H9 (cell line): ENCODE data around the gene TPM3. TPM values are rescaled to one million over a fixed set of nuclear protein-coding genes. Genes with fewer than 3 reads are reported as not detected.

ENCODE experiments used
- DNase-seq: peaks from one replicate; pipeline ENCODE4 v3.0.0-alpha.2; 2017
- H2AFZ ChIP-seq: one replicate; pipeline ENCODE4 v1.6.1; 2013; ENCODE audit warnings: mild to moderate bottlenecking, low read length, control low read depth, moderate library complexity
- H2AK5ac ChIP-seq: 2 replicates; pipeline ENCODE4 v1.6.1; 2013; ENCODE audit warnings: low read length, control low read depth, mixed read lengths; ENCODE audit not compliant: insufficient read length
- H2BK120ac ChIP-seq: one replicate; pipeline ENCODE4 v1.6.1; 2013; ENCODE audit warnings: low read depth, mild to moderate bottlenecking, low read length, control low read depth, inconsistent platforms; ENCODE audit not compliant: poor library complexity, severe bottlenecking
- H2BK12ac ChIP-seq: 2 replicates; pipeline ENCODE4 v1.6.1; 2013; ENCODE audit warnings: low read length, control low read depth, mixed read lengths, low read depth; ENCODE audit not compliant: insufficient read length
- H2BK15ac ChIP-seq: 2 replicates; pipeline ENCODE4 v1.6.1; 2013; ENCODE audit warnings: low read depth, low read length, control low read depth
- H2BK20ac ChIP-seq: one replicate; pipeline ENCODE4 v1.6.1; 2013; ENCODE audit warnings: low read depth, mild to moderate bottlenecking, low read length, control low read depth, inconsistent platforms; ENCODE audit not compliant: poor library complexity, severe bottlenecking
- H2BK5ac ChIP-seq: 2 replicates; pipeline ENCODE4 v1.6.1; 2013; ENCODE audit warnings: low read length, control low read depth, mixed read lengths; ENCODE audit not compliant: insufficient read length
- H3K14ac ChIP-seq: 2 replicates; pipeline ENCODE4 v1.6.1; 2013; ENCODE audit warnings: low read length, control low read depth; ENCODE audit not compliant: insufficient read depth
- H3K18ac ChIP-seq: 2 replicates; pipeline ENCODE4 v1.6.1; 2013; ENCODE audit warnings: low read depth, mild to moderate bottlenecking, mixed read lengths, low read length, control low read depth; ENCODE audit not compliant: insufficient read length
- H3K23ac ChIP-seq: 2 replicates; pipeline ENCODE4 v1.6.1; 2013; ENCODE audit warnings: low read length, control low read depth, mixed read lengths, low read depth; ENCODE audit not compliant: insufficient read length
- H3K23me2 ChIP-seq: 2 replicates; pipeline ENCODE4 v1.6.1; 2013; ENCODE audit warnings: low read depth, mild to moderate bottlenecking, mixed read lengths, low read length, control low read depth; ENCODE audit not compliant: insufficient read length, poor library complexity, severe bottlenecking
- H3K27ac ChIP-seq: 2 replicates; pipeline ENCODE4 v1.5.1; 2013; ENCODE audit warnings: low read length, control low read depth, mixed read lengths, low read depth; ENCODE audit not compliant: insufficient read length
- H3K27me3 ChIP-seq: 2 replicates; pipeline ENCODE4 v1.6.1; 2013; ENCODE audit warnings: low read length, control low read depth, inconsistent platforms; ENCODE audit not compliant: insufficient read depth
- H3K4ac ChIP-seq: 2 replicates; pipeline ENCODE4 v1.6.1; 2013; ENCODE audit warnings: low read depth, mild to moderate bottlenecking, control low read depth, inconsistent platforms, low read length, moderate library complexity
- H3K4me1 ChIP-seq: 2 replicates; pipeline ENCODE4 v1.6.1; 2013; ENCODE audit warnings: low read length, control low read depth, inconsistent platforms; ENCODE audit not compliant: insufficient read depth
- H3K4me2 ChIP-seq: 2 replicates; pipeline ENCODE4 v1.6.1; 2013; ENCODE audit warnings: low read length, control low read depth, mixed read lengths; ENCODE audit not compliant: insufficient read length, insufficient read depth
- H3K56ac ChIP-seq: 2 replicates; pipeline ENCODE4 v1.6.1; 2013; ENCODE audit warnings: low read depth, mild to moderate bottlenecking, mixed read lengths, low read length, control low read depth; ENCODE audit not compliant: insufficient read length
- H3K79me1 ChIP-seq: 2 replicates; pipeline ENCODE4 v1.6.1; 2013; ENCODE audit warnings: low read depth, mild to moderate bottlenecking, moderate library complexity, low read length, control low read depth, inconsistent platforms; ENCODE audit not compliant: insufficient read depth, poor library complexity, severe bottlenecking
- H3K79me2 ChIP-seq: 2 replicates; pipeline ENCODE4 v1.6.1; 2013; ENCODE audit warnings: low read length, control low read depth, inconsistent platforms; ENCODE audit not compliant: insufficient read depth
- H3K9ac ChIP-seq: 2 replicates; pipeline ENCODE4 v1.6.1; 2013; ENCODE audit warnings: low read length, control low read depth, mixed read lengths; ENCODE audit not compliant: insufficient read length; ENCODE audit errors: extremely low read depth
- H3K9me3 ChIP-seq: one replicate; pipeline ENCODE4 v1.6.1; 2013; ENCODE audit warnings: low read depth, low read length, inconsistent platforms; ENCODE audit not compliant: control insufficient read depth
- H3T11ph ChIP-seq: one replicate; pipeline ENCODE4 v1.6.1; 2013; ENCODE audit warnings: mild to moderate bottlenecking, low read length, control low read depth, inconsistent platforms
- H4K20me1 ChIP-seq: one replicate; pipeline ENCODE4 v1.6.1; 2013; ENCODE audit not compliant: control insufficient read depth, insufficient read length, insufficient read depth
- H4K5ac ChIP-seq: 2 replicates; pipeline ENCODE4 v1.6.1; 2013; ENCODE audit warnings: low read depth, mild to moderate bottlenecking, mixed read lengths, low read length, control low read depth; ENCODE audit not compliant: insufficient read length
- H4K8ac ChIP-seq: replicated peaks from 2 replicates; pipeline ENCODE4 v1.6.1; 2013; ENCODE audit warnings: low read length, control low read depth, mixed read lengths, low read depth; ENCODE audit not compliant: insufficient read length
- H4K91ac ChIP-seq: 2 replicates; pipeline ENCODE4 v1.6.1; 2013; ENCODE audit warnings: low read depth, mild to moderate bottlenecking, moderate library complexity, mixed read lengths, low read length, control low read depth; ENCODE audit not compliant: insufficient read length
- H3K27ac Mint-ChIP-seq, 3 experiments: 2 replicates in 2 of 3; 3 replicates in 1 of 3; pipeline ENCODE4 v1.8.0; 2020 to 2021; ENCODE audit warnings: mixed read lengths in 3 of 3, mild to moderate bottlenecking in 1 of 3, moderate library complexity in 1 of 3
- H3K27me3 Mint-ChIP-seq: 2 replicates; pipeline ENCODE4 v1.8.0; 2021; ENCODE audit warnings: low read depth, mild to moderate bottlenecking, moderate library complexity, mixed read lengths
- H3K36me3 Mint-ChIP-seq, 3 experiments: 2 replicates in 2 of 3; 3 replicates in 1 of 3; pipeline ENCODE4 v1.8.0; 2020 to 2021; ENCODE audit warnings: low read depth in 3 of 3, mixed read lengths in 3 of 3; ENCODE audit not compliant: insufficient read depth in 1 of 3
- H3K4me1 Mint-ChIP-seq, 2 experiments: 2 replicates each; pipeline ENCODE4 v1.8.0; 2020; ENCODE audit warnings: mixed read lengths in 2 of 2
- H3K4me3 Mint-ChIP-seq, 2 experiments: 2 replicates in 1 of 2; 3 replicates in 1 of 2; pipeline ENCODE4 v1.8.0; 2020 to 2021; ENCODE audit warnings: mild to moderate bottlenecking in 2 of 2, mixed read lengths in 2 of 2, moderate library complexity in 1 of 2
- H3K9me3 Mint-ChIP-seq, 2 experiments: 2 replicates in 1 of 2; 3 replicates in 1 of 2; pipeline ENCODE4 v1.8.0; 2020; ENCODE audit warnings: mild to moderate bottlenecking in 2 of 2, mixed read lengths in 2 of 2, moderate library complexity in 1 of 2
- WGBS: extraction: QIAGEN DNeasy Blood & Tissue Kit; methylation state at CpG from one replicate; pipeline ENCODE4 v1.1.7; 2013; ENCODE audit warnings: missing lambda C conversion rate, low lambda C conversion rate, mixed read lengths; ENCODE audit not compliant: insufficient read length; ENCODE audit errors: extremely low coverage; 5-methylcytosine and 5-hydroxymethylcytosine counted together
- total RNA-seq: library from RNA; stranded (reverse); gene quantifications from 2 replicates; pipeline ENCODE4 v1.2.1, GENCODE V29; 2021
- TF ChIP-seq, protein P1 (sequence below): fragments of 200-600 bp; sonication (generic); conservative IDR thresholded peaks from 3 replicates; pipeline ENCODE4 v1.8.0; 2021; ENCODE audit warnings: antibody characterized with exemption, mild to moderate bottlenecking

Gene TPM3
- total RNA-seq, 1 experiment from 2014 or later: 508 TPM

DNA sequence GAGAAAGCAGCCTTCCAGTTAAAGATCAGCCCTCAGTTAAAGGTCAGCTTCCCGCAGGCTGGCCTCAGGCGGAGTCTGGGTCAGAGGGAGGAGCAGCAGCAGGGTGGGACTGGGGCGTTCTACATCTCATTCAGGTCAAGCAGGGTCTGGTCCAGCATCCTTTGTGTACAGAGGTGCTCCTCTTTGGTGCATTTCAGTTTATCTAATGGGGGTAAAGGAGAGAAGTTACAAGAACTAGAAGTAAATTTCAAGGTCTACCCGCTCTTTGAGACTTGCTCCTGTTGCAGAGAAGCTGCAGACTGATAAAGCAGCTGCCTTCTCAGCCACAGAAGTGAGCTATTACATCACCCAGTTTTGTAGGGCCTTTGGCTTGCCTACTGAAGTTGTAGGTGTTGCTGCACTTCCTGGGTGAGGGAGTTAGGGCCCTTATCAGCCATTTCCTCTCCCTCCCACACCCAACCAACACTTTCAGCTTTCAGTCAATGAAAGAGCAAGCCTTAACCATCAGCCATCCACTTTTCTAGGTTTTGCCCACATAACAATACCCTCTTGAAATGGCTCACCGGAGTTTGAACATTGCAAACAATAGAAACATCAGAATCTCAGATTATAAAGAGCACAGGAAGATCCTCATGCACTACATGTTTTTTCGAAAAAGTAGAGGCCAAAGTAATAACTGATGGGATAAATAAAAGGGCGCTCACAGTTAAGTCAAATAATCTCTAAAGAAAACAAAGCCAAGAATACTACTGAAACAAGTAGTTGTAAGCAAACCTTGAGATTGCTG, 34.2 kb downstream of the TPM3 start:
- H3K18ac ChIP-seq: no peak overlapping the region
- no peak overlapping the region for H3K27ac ChIP-seq
- no peak overlapping the region for H2BK5ac ChIP-seq
- no peak for DNase-seq
- H3K9me3 Mint-ChIP-seq: no peaks in the 10 kb centered on the region
- H2BK20ac ChIP-seq: no peak overlapping the region
- H3K23ac ChIP-seq: no peak overlapping the region
- WGBS: no CpG with 5 or more reads among the region's 7 CpGs
- no peak overlapping the region for H4K8ac ChIP-seq
- H2AK5ac ChIP-seq: no peak overlapping the region
- H3K79me2 ChIP-seq: no peaks in the 10 kb centered on the region
- H3K4me2 ChIP-seq: no peak overlapping the region
- no peaks in the 10 kb centered on the region for H3K27me3 ChIP-seq
- H4K5ac ChIP-seq: no peak overlapping the region
- H4K91ac ChIP-seq: no peak overlapping the region
- no peak overlapping the region for H3K14ac ChIP-seq
- no peaks in the 10 kb centered on the region for H3K9me3 ChIP-seq
- H3K23me2 ChIP-seq: no peaks in the 10 kb centered on the region
- H2BK12ac ChIP-seq: no peak overlapping the region
- H3K27me3 Mint-ChIP-seq: peaks cover 1% of the 10 kb centered on the region; the same call in 1 of the 2 replicates
- no peak overlapping the region for H3T11ph ChIP-seq
- H3K56ac ChIP-seq: no peak overlapping the region
- peaks cover 48 to 70% (median 63%) of the 10 kb centered on the region in 3 experiments for H3K36me3 Mint-ChIP-seq
- no peak overlapping the region for H3K9ac ChIP-seq
- H3K27ac Mint-ChIP-seq: peak overlapping the region; percentile 63 to 72 (median 63); a peak in 5 of 7 replicates
- peak overlapping the region; percentile 53; the same call in 1 of the 2 replicates for H2BK15ac ChIP-seq
- no peaks in the 10 kb centered on the region for H3K4me1 ChIP-seq
- H4K20me1 ChIP-seq: no peaks in the 10 kb centered on the region
- H3K4me1 Mint-ChIP-seq: peaks cover 12 to 26% of the 10 kb centered on the region in 2 experiments
- no peak overlapping the region for H2AFZ ChIP-seq
- no peak overlapping the region for H2BK120ac ChIP-seq
- no peak overlapping the region for H3K4ac ChIP-seq
- no peak overlapping the region for H3K4me3 Mint-ChIP-seq
- TF ChIP-seq, protein P1, sequence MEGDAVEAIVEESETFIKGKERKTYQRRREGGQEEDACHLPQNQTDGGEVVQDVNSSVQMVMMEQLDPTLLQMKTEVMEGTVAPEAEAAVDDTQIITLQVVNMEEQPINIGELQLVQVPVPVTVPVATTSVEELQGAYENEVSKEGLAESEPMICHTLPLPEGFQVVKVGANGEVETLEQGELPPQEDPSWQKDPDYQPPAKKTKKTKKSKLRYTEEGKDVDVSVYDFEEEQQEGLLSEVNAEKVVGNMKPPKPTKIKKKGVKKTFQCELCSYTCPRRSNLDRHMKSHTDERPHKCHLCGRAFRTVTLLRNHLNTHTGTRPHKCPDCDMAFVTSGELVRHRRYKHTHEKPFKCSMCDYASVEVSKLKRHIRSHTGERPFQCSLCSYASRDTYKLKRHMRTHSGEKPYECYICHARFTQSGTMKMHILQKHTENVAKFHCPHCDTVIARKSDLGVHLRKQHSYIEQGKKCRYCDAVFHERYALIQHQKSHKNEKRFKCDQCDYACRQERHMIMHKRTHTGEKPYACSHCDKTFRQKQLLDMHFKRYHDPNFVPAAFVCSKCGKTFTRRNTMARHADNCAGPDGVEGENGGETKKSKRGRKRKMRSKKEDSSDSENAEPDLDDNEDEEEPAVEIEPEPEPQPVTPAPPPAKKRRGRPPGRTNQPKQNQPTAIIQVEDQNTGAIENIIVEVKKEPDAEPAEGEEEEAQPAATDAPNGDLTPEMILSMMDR: no peak
- H3K79me1 ChIP-seq: no peaks in the 10 kb centered on the region
